LNCaP clone FGC (cell line): Measurements from ENCODE around the gene HS6ST2.

ENCODE experiments used
- DNase-seq: peaks from one replicate; pipeline ENCODE4 v3.0.0-alpha.2; 2011; ENCODE audit warnings: low read depth
- H3K4me3 ChIP-seq: 2 replicates; pipeline ENCODE4 v1.5.1; 2011; ENCODE audit warnings: mild to moderate bottlenecking, low read depth, low read length, control low read depth
- TF ChIP-seq, protein P1 (sequence below): IDR thresholded peaks from 2 replicates; pipeline ENCODE4 v1.5.1; 2012; ENCODE audit warnings: mild to moderate bottlenecking; ENCODE audit not compliant: control insufficient read depth, insufficient read depth; ENCODE audit errors: extremely low read depth

The HS6ST2 gene

DNA sequence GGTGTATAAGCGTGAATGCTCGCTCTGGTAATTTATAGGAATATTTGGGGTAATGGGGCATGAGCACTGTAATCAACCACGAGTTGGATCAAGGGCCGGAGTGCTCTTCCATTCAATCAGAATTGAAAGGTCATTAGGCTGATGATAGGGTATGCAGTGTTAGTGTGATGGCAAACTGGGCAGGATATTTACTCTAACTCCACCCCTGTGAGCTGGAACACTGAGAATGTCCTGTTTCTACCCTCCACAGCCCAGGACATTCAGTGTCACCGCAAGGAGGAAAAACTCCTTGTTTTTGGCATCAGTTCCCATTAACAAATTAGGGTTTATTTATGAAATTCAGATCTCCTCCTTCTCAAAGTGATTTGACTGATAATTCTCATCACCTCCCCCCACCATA lies 137.8 kb downstream of the HS6ST2 start:
- no peak for DNase-seq
- no peak overlapping the region for H3K4me3 ChIP-seq
- TF ChIP-seq, protein P1, sequence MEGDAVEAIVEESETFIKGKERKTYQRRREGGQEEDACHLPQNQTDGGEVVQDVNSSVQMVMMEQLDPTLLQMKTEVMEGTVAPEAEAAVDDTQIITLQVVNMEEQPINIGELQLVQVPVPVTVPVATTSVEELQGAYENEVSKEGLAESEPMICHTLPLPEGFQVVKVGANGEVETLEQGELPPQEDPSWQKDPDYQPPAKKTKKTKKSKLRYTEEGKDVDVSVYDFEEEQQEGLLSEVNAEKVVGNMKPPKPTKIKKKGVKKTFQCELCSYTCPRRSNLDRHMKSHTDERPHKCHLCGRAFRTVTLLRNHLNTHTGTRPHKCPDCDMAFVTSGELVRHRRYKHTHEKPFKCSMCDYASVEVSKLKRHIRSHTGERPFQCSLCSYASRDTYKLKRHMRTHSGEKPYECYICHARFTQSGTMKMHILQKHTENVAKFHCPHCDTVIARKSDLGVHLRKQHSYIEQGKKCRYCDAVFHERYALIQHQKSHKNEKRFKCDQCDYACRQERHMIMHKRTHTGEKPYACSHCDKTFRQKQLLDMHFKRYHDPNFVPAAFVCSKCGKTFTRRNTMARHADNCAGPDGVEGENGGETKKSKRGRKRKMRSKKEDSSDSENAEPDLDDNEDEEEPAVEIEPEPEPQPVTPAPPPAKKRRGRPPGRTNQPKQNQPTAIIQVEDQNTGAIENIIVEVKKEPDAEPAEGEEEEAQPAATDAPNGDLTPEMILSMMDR: no peak

DNA sequence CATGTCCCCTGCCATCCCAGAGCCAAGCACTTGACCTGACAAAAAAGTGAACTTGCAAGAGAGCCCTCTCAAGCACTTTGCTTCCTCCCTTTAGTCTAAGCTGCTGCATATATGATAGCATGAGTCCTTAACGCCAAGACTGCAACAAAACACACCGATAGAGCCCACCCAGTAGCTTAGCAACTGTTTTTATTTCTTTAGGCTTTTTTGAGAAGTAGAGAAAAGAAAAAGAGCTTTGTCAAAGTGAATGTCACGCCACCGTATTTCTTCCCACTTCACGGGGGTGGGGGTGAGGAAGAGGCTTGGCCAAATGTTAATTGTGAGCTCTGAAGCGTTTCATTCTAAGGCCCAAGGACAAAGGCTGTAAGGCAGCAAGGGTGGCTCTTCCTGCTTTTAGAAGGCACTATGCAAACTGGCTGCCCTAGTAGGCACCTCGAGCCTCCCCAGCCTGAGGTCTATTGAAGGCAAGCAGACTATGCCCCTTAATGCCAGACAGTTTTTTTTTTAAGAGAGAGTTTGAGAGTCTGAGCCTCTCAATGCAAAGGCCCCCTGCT lies 138.6 kb downstream of the HS6ST2 start:
- no peak for DNase-seq
- TF ChIP-seq, protein P1: no peak
- H3K4me3 ChIP-seq: no peak overlapping the region

DNA sequence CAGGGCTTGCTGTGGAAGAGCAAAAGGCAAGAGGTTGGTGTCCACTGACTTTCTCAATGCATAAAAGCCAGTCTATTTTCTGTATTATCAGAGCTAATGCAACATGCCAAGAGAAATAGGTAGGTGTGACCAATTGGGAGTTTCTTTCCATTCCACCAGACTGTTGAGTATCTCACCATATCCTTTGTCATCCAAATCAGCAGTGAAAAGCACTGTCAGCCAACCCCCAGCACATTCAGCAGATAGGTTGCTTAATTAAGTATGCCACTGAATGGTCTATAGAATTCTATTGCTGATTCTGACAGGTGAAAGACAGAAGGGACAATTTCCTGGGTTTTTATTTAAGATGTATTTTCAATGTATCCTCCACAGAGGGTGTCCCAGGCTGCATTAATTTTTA lies 139.8 kb downstream of the HS6ST2 start:
- DNase-seq: no peak
- no peak overlapping the region for H3K4me3 ChIP-seq
- TF ChIP-seq, protein P1: no peak

DNA sequence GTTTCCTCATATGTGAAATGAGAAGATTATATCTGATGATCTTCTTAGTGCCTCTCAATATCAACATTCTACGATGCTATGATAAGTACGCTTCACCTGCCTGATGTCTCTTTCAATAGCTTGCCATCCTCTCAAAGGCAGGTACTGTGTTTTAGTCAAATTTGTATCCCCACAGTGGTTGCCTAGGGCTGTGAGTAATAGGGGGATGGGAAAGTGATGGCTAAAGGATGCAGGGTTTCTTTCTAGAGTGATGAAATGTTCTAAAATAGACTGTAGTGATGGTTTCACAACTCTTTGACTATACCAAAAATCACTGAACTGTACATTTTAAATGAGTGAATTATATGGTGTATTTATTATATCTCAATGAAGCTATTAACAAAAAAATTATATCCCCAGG lies 142.8 kb downstream of the HS6ST2 start:
- no peak overlapping the region for H3K4me3 ChIP-seq
- TF ChIP-seq, protein P1: no peak
- DNase-seq: no peak

DNA sequence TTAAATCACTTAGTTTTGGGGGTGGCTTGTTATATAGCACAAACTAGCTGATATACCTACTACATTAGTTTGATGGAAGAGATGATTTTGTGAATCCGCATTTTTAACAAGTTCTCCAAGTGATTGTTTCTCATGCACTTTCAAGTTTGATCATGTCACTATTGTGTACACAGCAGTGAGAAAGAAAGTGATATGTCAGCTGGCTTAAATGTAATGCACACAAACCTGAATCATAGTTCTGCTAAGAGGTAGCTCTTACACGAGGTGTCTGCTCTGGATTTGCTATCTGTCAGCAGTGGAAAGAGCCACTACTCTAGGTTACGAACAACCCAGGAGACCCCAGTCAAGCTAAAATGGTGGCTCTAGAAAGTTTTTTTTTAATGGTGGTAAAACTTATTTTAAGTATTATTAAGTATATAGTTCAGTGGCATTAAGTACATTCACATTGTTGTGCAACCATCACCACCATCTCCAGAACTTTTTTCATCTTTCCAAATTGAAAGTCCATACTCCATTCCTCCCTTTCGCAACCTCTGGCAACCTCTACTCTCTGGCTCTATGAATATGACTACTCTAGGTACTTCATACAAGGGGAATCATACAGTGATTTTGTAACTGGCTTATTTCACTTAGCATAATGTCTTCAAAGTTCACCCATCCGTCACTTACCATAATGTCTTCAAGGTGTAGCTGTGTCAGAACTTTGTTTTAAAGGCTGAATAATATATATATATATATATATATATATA lies 147.3 kb downstream of the HS6ST2 start:
- no peak overlapping the region for H3K4me3 ChIP-seq
- DNase-seq: no peak
- TF ChIP-seq, protein P1: no peak

DNA sequence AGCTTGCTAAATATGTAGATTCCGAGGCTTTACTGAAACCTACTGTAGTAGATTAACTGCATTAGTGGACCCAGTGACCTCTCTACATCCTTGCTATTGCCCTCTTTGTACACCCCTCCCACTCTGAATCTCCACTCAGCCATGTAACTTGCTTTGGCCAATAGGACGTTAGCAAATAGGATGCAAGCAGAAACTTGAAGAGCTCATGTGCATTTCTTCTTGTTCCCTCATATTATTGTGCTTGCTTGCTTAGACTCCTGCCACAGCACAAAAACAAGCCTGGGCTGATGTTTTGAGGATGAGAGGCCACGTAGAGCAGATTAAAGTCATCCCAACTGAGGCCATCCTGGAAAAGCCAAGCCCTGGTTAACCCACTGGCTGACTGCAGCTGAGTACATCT lies 147.9 kb downstream of the HS6ST2 start:
- H3K4me3 ChIP-seq: no peak overlapping the region
- TF ChIP-seq, protein P1: no peak
- DNase-seq: no peak

DNA sequence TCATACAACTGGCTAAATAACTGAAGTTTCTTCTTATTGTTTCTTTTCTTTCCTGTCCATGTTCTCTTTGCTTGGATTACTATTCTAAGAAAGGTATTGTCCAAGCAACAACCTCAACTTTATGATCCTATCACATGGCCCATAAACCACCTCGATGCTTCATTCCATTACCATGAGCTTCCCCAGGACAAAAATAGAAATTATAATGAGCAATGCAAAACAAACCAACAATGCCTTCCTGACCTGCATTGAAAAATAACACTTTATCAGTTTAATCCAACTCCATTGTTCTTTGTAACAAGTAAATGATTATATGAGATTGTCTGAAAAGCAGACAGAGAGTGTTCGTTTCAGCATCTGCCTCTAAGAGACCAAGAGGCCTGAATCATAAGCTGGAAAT lies 148.8 kb downstream of the HS6ST2 start:
- TF ChIP-seq, protein P1: no peak
- no peak overlapping the region for H3K4me3 ChIP-seq
- DNase-seq: no peak
